ENCODE results near the gene ASXL3.

ASXL3 gene

GRCh38 chr18:33660696-33661310 is 82.8 kb downstream of the ASXL3 start:
- ATAC-seq (no peak), DNase-seq (no peak)

GRCh38 chr18:33664241-33664874 is 86.3 kb downstream of the ASXL3 start:
- DNase-seq (no peak), ATAC-seq (no peak)

GRCh38 chr18:33665187-33665586 is 87.2 kb downstream of the ASXL3 start:
- no peak for DNase-seq
- no peak for ATAC-seq

- DNase-seq = no peak
These were observed 87.6 kb downstream of the ASXL3 start for GRCh38 chr18:33665641-33666040.

GRCh38 chr18:33666915-33667314 is 88.9 kb downstream of the ASXL3 start:
- ATAC-seq = no peak
- DNase-seq = no peak

More at GRCh38 chr18:33665641-33666040, 87.6 kb downstream of the ASXL3 start:
- no peak for ATAC-seq

GRCh38 chr18:33669589-33669988 is 91.6 kb downstream of the ASXL3 start:
- ATAC-seq (no peak), DNase-seq (no peak)

GRCh38 chr18:33670029-33670428 is 92.0 kb downstream of the ASXL3 start:
- DNase-seq = no peak

GRCh38 chr18:33673689-33674088 is 95.7 kb downstream of the ASXL3 start:
- ATAC-seq = no peak
- no peak for DNase-seq

More at GRCh38 chr18:33670029-33670428, 92.0 kb downstream of the ASXL3 start:
- ATAC-seq = no peak

GRCh38 chr18:33676593-33676992 is 98.6 kb downstream of the ASXL3 start:
- no peak for DNase-seq
- no peak for ATAC-seq

GRCh38 chr18:33677891-33678290 is 99.9 kb downstream of the ASXL3 start:
- DNase-seq (no peak), ATAC-seq (no peak)

- ATAC-seq (no peak), DNase-seq (no peak)
These were observed 104.4 kb downstream of the ASXL3 start for GRCh38 chr18:33682436-33682835.

GRCh38 chr18:33694593-33694992 is 116.6 kb downstream of the ASXL3 start:
- ATAC-seq (no peak), DNase-seq (no peak)

- no peak for DNase-seq
These were observed 118.5 kb downstream of the ASXL3 start for GRCh38 chr18:33696332-33697162.

GRCh38 chr18:33697498-33697897 is 119.5 kb downstream of the ASXL3 start:
- no peak for ATAC-seq
- DNase-seq = no peak

More at GRCh38 chr18:33696332-33697162, 118.5 kb downstream of the ASXL3 start:
- no peak for ATAC-seq

- DNase-seq = no peak
- ATAC-seq = no peak
These were observed 121.4 kb downstream of the ASXL3 start for GRCh38 chr18:33699372-33699771.

- ATAC-seq = no peak
- no peak for DNase-seq
These were observed 122.5 kb downstream of the ASXL3 start for GRCh38 chr18:33700513-33700976.

GRCh38 chr18:33702625-33703024 is 124.6 kb downstream of the ASXL3 start:
- no peak for DNase-seq
- no peak for ATAC-seq

GRCh38 chr18:33706391-33706790 is 128.4 kb downstream of the ASXL3 start:
- DNase-seq (no peak), ATAC-seq (no peak)

GRCh38 chr18:33708876-33709275 is 130.9 kb downstream of the ASXL3 start:
- ATAC-seq = no peak
- DNase-seq = no peak

GRCh38 chr18:33710269-33710668 is 132.2 kb downstream of the ASXL3 start:
- DNase-seq (no peak), ATAC-seq (no peak)

- no peak for DNase-seq
- no peak for ATAC-seq
These were observed 133.5 kb downstream of the ASXL3 start for GRCh38 chr18:33711514-33711913.

- DNase-seq = no peak
- no peak for ATAC-seq
These were observed 134.7 kb downstream of the ASXL3 start for GRCh38 chr18:33712719-33713118.

- DNase-seq (no peak), ATAC-seq (no peak)
These were observed 138.2 kb downstream of the ASXL3 start for GRCh38 chr18:33716061-33716683.
